Ishikawa (cell line): ENCODE data around the gene SH3RF1.

Experiments used
- EGR1 ChIP-seq: IDR thresholded peaks from 2 replicates; pipeline ENCODE4 v1.6.1; 2012
- EP300 ChIP-seq: IDR thresholded peaks from 2 replicates; pipeline ENCODE4 v1.6.1; 2012; ENCODE audit warnings: borderline replicate concordance
- FOXM1 ChIP-seq: IDR thresholded peaks from 2 replicates; pipeline ENCODE4 v1.6.1; 2012; ENCODE audit warnings: low read depth, borderline replicate concordance
- MAX ChIP-seq: IDR thresholded peaks from 2 replicates; pipeline ENCODE4 v1.6.1; 2012
- NFIC ChIP-seq: IDR thresholded peaks from 2 replicates; pipeline ENCODE4 v1.6.1; 2012
- RAD21 ChIP-seq: IDR thresholded peaks from 2 replicates; pipeline ENCODE4 v1.6.1; 2012; ENCODE audit warnings: low read depth
- REST ChIP-seq: IDR thresholded peaks from 2 replicates; pipeline ENCODE4 v1.6.1; 2012; ENCODE audit warnings: low read depth, mild to moderate bottlenecking
- TAF1 ChIP-seq: IDR thresholded peaks from 2 replicates; pipeline ENCODE4 v1.6.1; 2012; ENCODE audit warnings: low read depth, mild to moderate bottlenecking
- TEAD4 ChIP-seq: IDR thresholded peaks from 2 replicates; pipeline ENCODE4 v1.6.1; 2012
- YY1 ChIP-seq: IDR thresholded peaks from 2 replicates; pipeline ENCODE4 v1.6.1; 2012; ENCODE audit warnings: low read depth

- TF ChIP-seq NFIC, result no peak
- TF ChIP-seq RAD21, result no peak
- TF ChIP-seq EGR1, result no peak
- no peak for TF ChIP-seq EP300
- no peak for TF ChIP-seq REST
- no peak for TF ChIP-seq YY1
- TF ChIP-seq TEAD4, result no peak
- no peak for TF ChIP-seq MAX
- TF ChIP-seq TAF1, result no peak
- no peak for TF ChIP-seq FOXM1
Observed at GRCh38 chr4:169274033-169274432, 3.3 kb upstream of the SH3RF1 start.
